Muscle of leg (tissue), 11 donors: ENCODE results near the gene KIF21A. TPM values are rescaled to one million over a fixed set of nuclear protein-coding genes. Genes with fewer than 3 reads are reported as not detected.

Experiments
- DNase-seq: peaks from one replicate; pipeline ENCODE4 v3.0.0; 2013
- H3K27ac ChIP-seq: one replicate; pipeline ENCODE4 v1.5.1; 2013; ENCODE audit warnings: mild to moderate bottlenecking, low read length, control low read depth
- H3K27me3 ChIP-seq: one replicate; pipeline ENCODE4 v1.6.1; 2013; ENCODE audit warnings: low read length; ENCODE audit not compliant: control insufficient read depth, insufficient read depth
- H3K36me3 ChIP-seq: one replicate; pipeline ENCODE4 v1.6.1; 2013; ENCODE audit warnings: low read length; ENCODE audit not compliant: control insufficient read depth, insufficient read depth
- H3K4me1 ChIP-seq: one replicate; pipeline ENCODE4 v1.6.1; 2013; ENCODE audit warnings: low read length; ENCODE audit not compliant: control insufficient read depth, insufficient read depth
- H3K4me3 ChIP-seq: one replicate; pipeline ENCODE4 v1.5.1; 2013; ENCODE audit warnings: low read length, control low read depth
- H3K9me3 ChIP-seq: replicated peaks from 2 replicates; pipeline ENCODE4 v1.6.1; 2013; ENCODE audit warnings: low read depth, low read length; ENCODE audit not compliant: control insufficient read depth
- WGBS: methylation state at CpG from one replicate; pipeline ENCODE4 v1.1.5; 2013; ENCODE audit warnings: missing lambda C conversion rate; ENCODE audit not compliant: insufficient coverage; 5-methylcytosine and 5-hydroxymethylcytosine counted together
- polyA plus RNA-seq, 8 donors: library from polyadenylated mRNA; unstranded; fragments of 120-200 nt; gene quantifications; one replicate each; pipeline versions ENCODE4 v1.2.1 to v1.2.3, GENCODE V29; 2013; ENCODE audit warnings: inconsistent platforms in 1 of 8, low replicate concordance in 1 of 8; ENCODE audit not compliant: insufficient read length in 8 of 8, insufficient read depth in 1 of 8
- total RNA-seq: library from RNA; stranded (reverse); fragments of 120-200 nt; gene quantifications from one replicate; pipeline ENCODE4 v1.2.4, GENCODE V29; 2013

Gene KIF21A
- total and polyA plus RNA-seq, 9 donors: 3.2 to 6.7 (median 4.8) TPM

- H3K4me3 ChIP-seq: no peak overlapping the region
- H3K27me3 ChIP-seq: no peaks in the 10 kb centered on the region
- no peaks in the 10 kb centered on the region for H3K36me3 ChIP-seq
- no CpG with 5 or more reads among the region's 6 CpGs for WGBS
- H3K9me3 ChIP-seq: no peaks in the 10 kb centered on the region
- no peak for DNase-seq
- no peak overlapping the region for H3K27ac ChIP-seq
- H3K4me1 ChIP-seq: no peaks in the 10 kb centered on the region
These were observed 30.7 kb downstream of the KIF21A start for GRCh38 chr12:39412210-39412609.

- Histone ChIP-seq H3K4me3 (no peak overlapping the region), H3K4me1 (no peaks in the 10 kb centered on the region), H3K9me3 (no peaks in the 10 kb centered on the region), H3K27ac (no peak overlapping the region), H3K36me3 (no peaks in the 10 kb centered on the region), H3K27me3 (no peaks in the 10 kb centered on the region)
- DNase-seq: no peak
These were observed 36.7 kb downstream of the KIF21A start for GRCh38 chr12:39406262-39406661.

GRCh38 chr12:39405580-39405979, 37.3 kb downstream of the KIF21A start:
- no peaks in the 10 kb centered on the region for H3K27me3 ChIP-seq
- no peak overlapping the region for H3K4me3 ChIP-seq
- no peak for DNase-seq
- H3K4me1 ChIP-seq: no peaks in the 10 kb centered on the region
- H3K9me3 ChIP-seq: no peaks in the 10 kb centered on the region
- no peaks in the 10 kb centered on the region for H3K36me3 ChIP-seq
- no peak overlapping the region for H3K27ac ChIP-seq
- WGBS: no CpG with 5 or more reads among the region's 3 CpGs

- no peaks in the 10 kb centered on the region for H3K36me3 ChIP-seq
- no peak overlapping the region for H3K27ac ChIP-seq
- DNase-seq: no peak
- H3K4me1 ChIP-seq: no peaks in the 10 kb centered on the region
- no CpG with 5 or more reads among the region's 1 CpG for WGBS
- H3K27me3 ChIP-seq: no peaks in the 10 kb centered on the region
- no peaks in the 10 kb centered on the region for H3K9me3 ChIP-seq
- H3K4me3 ChIP-seq: no peak overlapping the region
These were observed 38.9 kb downstream of the KIF21A start for GRCh38 chr12:39404000-39404399.

GRCh38 chr12:39403376-39403775, 39.5 kb downstream of the KIF21A start:
- DNase-seq: no peak
- Histone ChIP-seq H3K27me3 (no peaks in the 10 kb centered on the region), H3K9me3 (no peaks in the 10 kb centered on the region), H3K4me3 (no peak overlapping the region), H3K4me1 (no peaks in the 10 kb centered on the region), H3K27ac (no peak overlapping the region), H3K36me3 (no peaks in the 10 kb centered on the region)

- H3K9me3 ChIP-seq: no peaks in the 10 kb centered on the region
- no peak overlapping the region for H3K27ac ChIP-seq
- no peak overlapping the region for H3K4me3 ChIP-seq
- no peak for DNase-seq
- no peaks in the 10 kb centered on the region for H3K27me3 ChIP-seq
- no peaks in the 10 kb centered on the region for H3K36me3 ChIP-seq
- no peaks in the 10 kb centered on the region for H3K4me1 ChIP-seq
These were observed 40.0 kb downstream of the KIF21A start for GRCh38 chr12:39402922-39403321.

- no peaks in the 10 kb centered on the region for H3K27me3 ChIP-seq
- no peak overlapping the region for H3K4me3 ChIP-seq
- no peaks in the 10 kb centered on the region for H3K9me3 ChIP-seq
- no peaks in the 10 kb centered on the region for H3K4me1 ChIP-seq
- WGBS: no CpG with 5 or more reads among the region's 2 CpGs
- no peaks in the 10 kb centered on the region for H3K36me3 ChIP-seq
- no peak for DNase-seq
- H3K27ac ChIP-seq: no peak overlapping the region
These were observed 41.5 kb downstream of the KIF21A start for GRCh38 chr12:39401459-39401858.

GRCh38 chr12:39395866-39396265, 47.1 kb downstream of the KIF21A start:
- no peak overlapping the region for H3K4me3 ChIP-seq
- H3K27ac ChIP-seq: no peak overlapping the region
- no CpG with 5 or more reads among the region's 6 CpGs for WGBS
- no peaks in the 10 kb centered on the region for H3K36me3 ChIP-seq
- H3K9me3 ChIP-seq: no peaks in the 10 kb centered on the region
- no peaks in the 10 kb centered on the region for H3K27me3 ChIP-seq
- H3K4me1 ChIP-seq: no peaks in the 10 kb centered on the region
- DNase-seq: no peak

- Histone ChIP-seq H3K27me3 (no peaks in the 10 kb centered on the region), H3K9me3 (no peaks in the 10 kb centered on the region), H3K4me3 (no peak overlapping the region), H3K4me1 (no peaks in the 10 kb centered on the region), H3K27ac (no peak overlapping the region), H3K36me3 (no peaks in the 10 kb centered on the region)
- 47% methylated on average over 4 of the region's 5 CpGs for WGBS
- no peak for DNase-seq
These were observed 49.0 kb downstream of the KIF21A start for GRCh38 chr12:39393890-39394289.

- no peak for DNase-seq
- H3K36me3 ChIP-seq: no peaks in the 10 kb centered on the region
- no peak overlapping the region for H3K27ac ChIP-seq
- H3K4me1 ChIP-seq: no peaks in the 10 kb centered on the region
- no peaks in the 10 kb centered on the region for H3K9me3 ChIP-seq
- WGBS: 50% methylated on average over 2 of the region's 2 CpGs
- H3K4me3 ChIP-seq: no peak overlapping the region
- no peaks in the 10 kb centered on the region for H3K27me3 ChIP-seq
These were observed 49.7 kb downstream of the KIF21A start for GRCh38 chr12:39393179-39393578.

- no peaks in the 10 kb centered on the region for H3K4me1 ChIP-seq
- no peaks in the 10 kb centered on the region for H3K36me3 ChIP-seq
- DNase-seq: no peak
- WGBS: 60% methylated on average over 1 of the region's 1 CpG
- H3K27ac ChIP-seq: no peak overlapping the region
- no peaks in the 10 kb centered on the region for H3K27me3 ChIP-seq
- no peaks in the 10 kb centered on the region for H3K9me3 ChIP-seq
- H3K4me3 ChIP-seq: no peak overlapping the region
These were observed 50.6 kb downstream of the KIF21A start for GRCh38 chr12:39392154-39392925.
